H1 (cell line): ENCODE data around the gene ENDOU. TPM values are rescaled to one million over a fixed set of nuclear protein-coding genes. Genes with fewer than 3 reads are reported as not detected.

Experiments
- CTCF ChIA-PET: fragments of 300-600 bp; sonication (Branson Sonifier 250); formaldehyde crosslinking; loops from one replicate; lab custom pipeline; 2021; ENCODE audit not compliant: partially characterized antibody; lab: Charles Lee
- POLR2A ChIA-PET: fragments of 300-600 bp; sonication (Branson Sonifier 250); formaldehyde crosslinking; loops from one replicate; lab custom pipeline; 2021; ENCODE audit warnings: inconsistent platforms; ENCODE audit not compliant: partially characterized antibody; lab: Charles Lee
- DNase-seq, 2 experiments: peaks; one replicate each; pipeline versions ENCODE4 v3.0.0 to v3.0.0-alpha.2; 2010 to 2022; ENCODE audit warnings: low spot score in 2 of 2, low read depth in 1 of 2, mixed read lengths in 1 of 2
- FAIRE-seq: peaks from 2 replicates; lab custom pipeline; 2011; peaks lifted over from hg19 to GRCh38; lab: Jason Lieb, UNC
- H2AFZ ChIP-seq: 2 replicates; pipeline ENCODE4 v1.8.1; 2012; ENCODE audit warnings: low read length, inconsistent platforms
- H2AK5ac ChIP-seq: 2 replicates; pipeline ENCODE4 v1.6.1; 2013; ENCODE audit warnings: low read depth, low read length
- H2BK120ac ChIP-seq: replicated peaks from 2 replicates; pipeline ENCODE3; 2013; ENCODE audit warnings: low read depth, low read length, inconsistent platforms
- H2BK12ac ChIP-seq: 2 replicates; pipeline ENCODE4 v1.6.1; 2013; ENCODE audit warnings: low read depth, low read length
- H2BK15ac ChIP-seq: 2 replicates; pipeline ENCODE4 v1.6.1; 2013; ENCODE audit warnings: low read length
- H2BK20ac ChIP-seq: 2 replicates; pipeline ENCODE4 v1.6.1; 2013; ENCODE audit warnings: low read length
- H2BK5ac ChIP-seq: 2 replicates; pipeline ENCODE4 v1.6.1; 2013; ENCODE audit warnings: low read depth, low read length
- H3K14ac ChIP-seq: 2 replicates; pipeline ENCODE4 v1.6.1; 2013; ENCODE audit warnings: inconsistent platforms; ENCODE audit not compliant: insufficient read length
- H3K18ac ChIP-seq: 2 replicates; pipeline ENCODE4 v1.6.1; 2013; ENCODE audit warnings: low read length; ENCODE audit errors: extremely low read depth
- H3K23ac ChIP-seq: 2 replicates; pipeline ENCODE4 v1.6.1; 2013; ENCODE audit warnings: inconsistent platforms; ENCODE audit not compliant: insufficient read length
- H3K23me2 ChIP-seq: 2 replicates; pipeline ENCODE4 v1.6.1; 2013; ENCODE audit warnings: low read depth, low read length
- H3K27ac ChIP-seq: 2 replicates; pipeline ENCODE4 v1.6.1; 2011; ENCODE audit warnings: low read depth, low read length, inconsistent platforms
- H3K27me3 ChIP-seq, 4 experiments: replicated peaks in 1 of 4; 1 replicate in 1 of 4; 2 replicates in 3 of 4; pipeline versions ENCODE4 v1.6.1 to v1.8.1; 2011 to 2013; ENCODE audit warnings: low read length in 3 of 4, mild to moderate bottlenecking in 3 of 4, inconsistent platforms in 2 of 4, mixed read lengths in 2 of 4, moderate library complexity in 1 of 4; ENCODE audit not compliant: control insufficient read depth in 3 of 4, insufficient read depth in 3 of 4; ENCODE audit errors: extremely low read depth in 1 of 4
- H3K36me3 ChIP-seq, 4 experiments: 2 replicates each; pipeline versions ENCODE4 v1.6.1 to v1.8.1; 2011 to 2013; ENCODE audit warnings: mild to moderate bottlenecking in 4 of 4, low read length in 3 of 4, moderate library complexity in 2 of 4, control low read depth in 1 of 4, inconsistent platforms in 1 of 4; ENCODE audit not compliant: insufficient read depth in 4 of 4, control insufficient read depth in 2 of 4
- H3K4ac ChIP-seq: replicated peaks from 2 replicates; pipeline ENCODE3; 2013; ENCODE audit warnings: low read length, low read depth, mixed read lengths, inconsistent platforms; ENCODE audit not compliant: insufficient read length
- H3K4me1 ChIP-seq, 4 experiments: replicated peaks in 1 of 4; 1 replicate in 1 of 4; 2 replicates in 3 of 4; pipeline versions ENCODE4 v1.6.1 to v1.8.1; 2011 to 2013; ENCODE audit warnings: low read length in 3 of 4, inconsistent platforms in 2 of 4, mixed read lengths in 1 of 4; ENCODE audit not compliant: insufficient read depth in 4 of 4, control insufficient read depth in 3 of 4
- H3K4me2 ChIP-seq, 2 experiments: 2 replicates each; pipeline versions ENCODE4 v1.6.1 to v1.8.1; 2011 to 2013; ENCODE audit warnings: low read depth in 2 of 2, low read length in 2 of 2, control low read depth in 1 of 2, inconsistent platforms in 1 of 2, mild to moderate bottlenecking in 1 of 2; ENCODE audit not compliant: insufficient read depth in 1 of 2
- H3K4me3 ChIP-seq, 4 experiments: fragments of 200-600, 300-600 bp in 1 of 4; sonication (generic), shearing (Covaris generic), sonication (Bioruptor Twin) in 1 of 4; 2 replicates each; pipeline versions ENCODE4 v1.5.1 to v1.8.1; 2011 to 2016; ENCODE audit warnings: low read length in 4 of 4, low read depth in 3 of 4, control low read depth in 2 of 4, inconsistent platforms in 2 of 4, mild to moderate bottlenecking in 2 of 4, mixed read lengths in 1 of 4, moderate library complexity in 1 of 4; ENCODE audit not compliant: insufficient read depth in 2 of 4; ENCODE audit errors: extremely low read depth in 1 of 4
- H3K56ac ChIP-seq: replicated peaks from 2 replicates; pipeline ENCODE3; 2013; ENCODE audit warnings: low read depth, mild to moderate bottlenecking, mixed read lengths, low read length, inconsistent platforms; ENCODE audit not compliant: insufficient read length
- H3K79me1 ChIP-seq: 2 replicates; pipeline ENCODE4 v1.6.1; 2013; ENCODE audit warnings: low read depth, low read length, control low read depth
- H3K79me2 ChIP-seq, 2 experiments: 2 replicates each; pipeline versions ENCODE4 v1.6.1 to v1.8.1; 2012 to 2013; ENCODE audit warnings: low read length in 2 of 2, mild to moderate bottlenecking in 2 of 2, inconsistent platforms in 1 of 2; ENCODE audit not compliant: insufficient read depth in 2 of 2, control insufficient read depth in 1 of 2
- H3K9ac ChIP-seq, 4 experiments: replicated peaks in 1 of 4; 1 replicate in 1 of 4; 2 replicates in 3 of 4; pipeline versions ENCODE4 v1.6.1 to v1.8.1; 2011 to 2013; ENCODE audit warnings: low read depth in 3 of 4, low read length in 3 of 4, control low read depth in 2 of 4, mild to moderate bottlenecking in 2 of 4, moderate library complexity in 2 of 4, inconsistent platforms in 1 of 4; ENCODE audit errors: extremely low read depth in 1 of 4
- H3K9me3 ChIP-seq, 2 experiments: 2 replicates each; pipeline versions ENCODE4 v1.6.1 to v1.8.1; 2012 to 2013; ENCODE audit warnings: mild to moderate bottlenecking in 2 of 2, moderate library complexity in 2 of 2, control low read depth in 1 of 2, inconsistent platforms in 1 of 2, low read depth in 1 of 2, low read length in 1 of 2, mixed read lengths in 1 of 2; ENCODE audit not compliant: insufficient read depth in 2 of 2
- H4K20me1 ChIP-seq, 2 experiments: replicated peaks in 1 of 2; 2 replicates each; pipeline versions ENCODE3 to v1.8.1; 2011 to 2013; ENCODE audit warnings: inconsistent platforms in 2 of 2, low read length in 2 of 2, mild to moderate bottlenecking in 1 of 2; ENCODE audit not compliant: insufficient read depth in 2 of 2, control insufficient read depth in 1 of 2
- H4K5ac ChIP-seq: 2 replicates; pipeline ENCODE4 v1.6.1; 2013; ENCODE audit warnings: low read length, low read depth, mixed read lengths, inconsistent platforms; ENCODE audit not compliant: insufficient read length
- H4K8ac ChIP-seq: 2 replicates; pipeline ENCODE4 v1.8.0; 2013; ENCODE audit warnings: mild to moderate bottlenecking, moderate library complexity, low read length, inconsistent platforms; ENCODE audit not compliant: insufficient read depth; ENCODE audit errors: extremely low read depth
- H4K91ac ChIP-seq: replicated peaks from 2 replicates; pipeline ENCODE3; 2013; ENCODE audit warnings: low read length, mixed read lengths, inconsistent platforms; ENCODE audit not compliant: insufficient read length
- GTF2F1 ChIP-seq: IDR thresholded peaks from 2 replicates; pipeline ENCODE4 v1.6.1; 2012; ENCODE audit warnings: low read depth, low read length, improper control_type of control experiment, borderline replicate concordance
- WGBS, 2 experiments: shearing (Covaris generic) in 1 of 2; methylation state at CpG; one replicate each; pipeline versions ENCODE4 v1.1.6 to v1.1.7; 2013 to 2015; ENCODE audit warnings: low lambda C conversion rate in 2 of 2, mixed read lengths in 2 of 2, inconsistent platforms in 1 of 2, low coverage in 1 of 2, missing lambda C conversion rate in 1 of 2; ENCODE audit not compliant: insufficient replicate concordance in 2 of 2, insufficient coverage in 1 of 2, insufficient read length in 1 of 2; ENCODE audit errors: extremely low coverage in 1 of 2, missing lambda C conversion rate in 1 of 2; 5-methylcytosine and 5-hydroxymethylcytosine counted together
- polyA plus RNA-seq, 7 experiments: library from polyadenylated mRNA; depleted of rRNA in 3 of 7; stranded (reverse) in 5 of 7; unstranded in 2 of 7; fragments of >200 nt in 5 of 7; fragments of 200-250 nt in 2 of 7; gene quantifications; 1 replicate in 5 of 7; 2 replicates in 1 of 7; 4 replicates in 1 of 7; pipeline versions ENCODE4 v1.2.1 to v1.2.3, GENCODE V29; 2011 to 2013; ENCODE audit warnings: missing spikeins in 2 of 7, mixed read lengths in 2 of 7
- total RNA-seq: library from RNA; stranded (reverse); fragmentation: NEBNext Ultra II Directional; extraction: Animal tissue kit (Norgen Biotek cat#: 25700); gene quantifications from 2 replicates; pipeline ENCODE4 v1.2.1, GENCODE V29; 2021

ENDOU gene
- total and polyA plus RNA-seq, 2 of the 8 experiments (the other 6 are each of a cell fraction or from before 2014, with no cell fraction given): not detected

GRCh38 chr12:47711448-47711847 lies 13.8 kb downstream of the ENDOU start:
- no peak for DNase-seq
- Histone ChIP-seq H3K56ac (no peak overlapping the region), H2BK120ac (no peak overlapping the region), H3K18ac (no peak overlapping the region), H4K8ac (no peak overlapping the region), H3K9me3 (no peaks in the 10 kb centered on the region), H3K23me2 (no peaks in the 10 kb centered on the region), H3K14ac (no peak overlapping the region), H3K79me1 (no peaks in the 10 kb centered on the region), H2AK5ac (no peak overlapping the region), H4K91ac (no peak overlapping the region), H4K20me1 (no peaks in the 10 kb centered on the region), H3K27ac (no peak overlapping the region), H2AFZ (no peak overlapping the region), H3K4ac (no peak overlapping the region), H3K4me3 (no peak overlapping the region), H3K36me3 (no peaks in the 10 kb centered on the region), H2BK12ac (no peak overlapping the region), H3K9ac (no peak overlapping the region), H3K4me1 (peaks cover 0 to 6% (median 1%) of the 10 kb centered on the region in 4 experiments; a peak in 1 of 7 replicates), H3K79me2 (no peaks in the 10 kb centered on the region), H3K4me2 (no peak overlapping the region), H3K23ac (no peak overlapping the region), H2BK15ac (no peak overlapping the region), H2BK20ac (no peak overlapping the region), H2BK5ac (no peak overlapping the region), H4K5ac (no peak overlapping the region), H3K27me3 (no peaks in the 10 kb centered on the region; a peak in 1 of 7 replicates)
- WGBS, 2 experiments: 92% methylated on average over 5 of the region's 5 CpGs; no CpG with 5 or more reads in 1 of the 2 experiments
- POLR2A ChIA-PET: no interaction called here
- no peak for FAIRE-seq
- CTCF ChIA-PET: interaction anchor here (2.6 to 64.6 kb wide), 3 partner anchors 23 to 127 kb away, joined by 9 to 2442 read pairs (median 460); partner anchors contain the start of genes ENDOU and SLC48A1
- no peak for TF ChIP-seq GTF2F1
